ENCODE data around the gene KIRREL1. TPM values are rescaled to one million over a fixed set of nuclear protein-coding genes. Genes with fewer than 3 reads are reported as not detected.

KIRREL1 gene
- total RNA-seq, 1 donor from 2014 or later = 40.8 TPM

- H3K9me3 ChIP-seq = no peaks in the 10 kb centered on the region
- DNase-seq (no peak), ATAC-seq (no peak)
- peaks cover 74% of the 10 kb centered on the region for H3K4me1 ChIP-seq
- H3K4me3 ChIP-seq = no peak overlapping the region
- H3K36me3 ChIP-seq = no peaks in the 10 kb centered on the region
- peak overlapping the region; percentile 82 for H3K27ac ChIP-seq
- no peaks in the 10 kb centered on the region for H3K27me3 ChIP-seq
- intact Hi-C loops (cut with DNase I) = no loop called here
- no peak for TF ChIP-seq CTCF (IDR thresholded peaks at IDR 0.05)
Measured at GRCh38 chr1:158007667-158008386, 14.4 kb downstream of the KIRREL1 start.

GRCh38 chr1:158008630-158009029, 15.2 kb downstream of the KIRREL1 start:
- Histone ChIP-seq H3K4me3 (no peak overlapping the region), H3K4me1 (peaks cover 67% of the 10 kb centered on the region), H3K36me3 (no peaks in the 10 kb centered on the region), H3K27ac (peak overlapping the region; percentile 82), H3K9me3 (no peaks in the 10 kb centered on the region), H3K27me3 (no peaks in the 10 kb centered on the region)
- intact Hi-C loops (cut with DNase I) = no loop called here
- TF ChIP-seq CTCF (IDR thresholded peaks at IDR 0.05) = no peak
- ATAC-seq = no peak
- DNase-seq = no peak

- DNase-seq = no peak
- Histone ChIP-seq H3K36me3 (no peaks in the 10 kb centered on the region), H3K27ac (peak overlapping the region; percentile 82), H3K9me3 (no peaks in the 10 kb centered on the region), H3K4me3 (no peak overlapping the region), H3K4me1 (peaks cover 47% of the 10 kb centered on the region), H3K27me3 (no peaks in the 10 kb centered on the region)
- intact Hi-C loops (cut with DNase I) = no loop called here
- no peak for ATAC-seq
- TF ChIP-seq CTCF (IDR thresholded peaks at IDR 0.05) = no peak
Measured at GRCh38 chr1:158011714-158012113, 18.3 kb downstream of the KIRREL1 start.

GRCh38 chr1:158013840-158014730, 20.6 kb downstream of the KIRREL1 start:
- no peak overlapping the region for H3K4me3 ChIP-seq
- peaks cover 51% of the 10 kb centered on the region for H3K4me1 ChIP-seq
- peak overlapping the region; percentile 24 for H3K27ac ChIP-seq
- intact Hi-C loops (cut with DNase I) = no loop called here
- H3K27me3 ChIP-seq = no peaks in the 10 kb centered on the region
- H3K36me3 ChIP-seq = no peaks in the 10 kb centered on the region
- H3K9me3 ChIP-seq = no peaks in the 10 kb centered on the region
- no peak for TF ChIP-seq CTCF (IDR thresholded peaks at IDR 0.05)
- DNase-seq (no peak), ATAC-seq (no peak)

GRCh38 chr1:158014731-158015320, 21.4 kb downstream of the KIRREL1 start:
- H3K27ac ChIP-seq = peak overlapping the region; percentile 24
- intact Hi-C loops (cut with DNase I) = no loop called here
- peaks cover 51% of the 10 kb centered on the region for H3K4me1 ChIP-seq

More at GRCh38 chr1:158014731-158015320, 21.4 kb downstream of the KIRREL1 start:
- Histone ChIP-seq H3K4me3 (no peak overlapping the region), H3K36me3 (no peaks in the 10 kb centered on the region), H3K27me3 (no peaks in the 10 kb centered on the region), H3K9me3 (no peaks in the 10 kb centered on the region)
- no peak for DNase-seq
- no peak for TF ChIP-seq CTCF (IDR thresholded peaks at IDR 0.05)
- ATAC-seq = no peak

All from upper lobe of right lung (tissue), 1 donor.